Measurements from ENCODE around the gene RHBDD1.

The RHBDD1 gene

DNA sequence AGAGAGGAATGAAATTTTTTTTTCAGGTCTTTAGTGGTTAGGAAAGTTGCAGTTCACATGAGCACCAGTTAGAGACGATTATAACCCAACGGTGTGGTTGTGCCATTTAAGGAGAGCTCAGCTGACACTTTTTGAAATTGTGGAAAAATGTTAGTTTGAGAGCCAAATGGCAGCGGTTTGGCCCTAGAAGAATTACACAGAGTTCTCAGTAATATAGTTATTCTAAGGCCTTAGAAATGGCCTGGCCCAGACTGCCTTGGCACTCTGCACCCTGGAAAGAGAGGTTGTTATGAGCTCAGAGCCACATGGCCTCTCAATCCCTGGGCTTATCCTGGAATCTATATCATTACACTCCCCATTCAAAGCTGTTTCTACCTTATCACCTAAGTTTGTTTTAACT is 117.4 kb downstream of the RHBDD1 start:
- Histone ChIP-seq H3K36me3 (ENCODE audit: low read length) (no peaks in the 10 kb centered on the region), H2AFZ (ENCODE audit: low read depth, low read length, severe bottlenecking) (no peak overlapping the region), H3K27ac (ENCODE audit: low read depth, low read length) (no peak overlapping the region), H3K9me3 (ENCODE audit: insufficient read depth, low read length) (no peaks in the 10 kb centered on the region), H3K9me2 (replicated peaks; ENCODE audit: insufficient read depth, low read length) (no peaks in the 10 kb centered on the region), H4K20me1 (ENCODE audit: low read depth, low read length) (no peaks in the 10 kb centered on the region), H3K4me2 (ENCODE audit: low read depth, low read length, poor library complexity, severe bottlenecking) (no peak overlapping the region), H3K79me2 (ENCODE audit: insufficient read depth, low read length) (no peaks in the 10 kb centered on the region), H3K4me3 (ENCODE audit: insufficient read depth, low read length, poor library complexity, severe bottlenecking) (no peak overlapping the region), H3K9ac (ENCODE audit: low read length) (no peak overlapping the region), H3F3A (ENCODE audit: insufficient read depth) (no peaks in the 10 kb centered on the region), H3K27me3 (ENCODE audit: low read length) (no peaks in the 10 kb centered on the region)
- TF ChIP-seq EZH2phosphoT487 (conservative IDR thresholded peaks at IDR 0.05; ENCODE audit: low read length), result no peak
- TF ChIP-seq, protein P1, sequence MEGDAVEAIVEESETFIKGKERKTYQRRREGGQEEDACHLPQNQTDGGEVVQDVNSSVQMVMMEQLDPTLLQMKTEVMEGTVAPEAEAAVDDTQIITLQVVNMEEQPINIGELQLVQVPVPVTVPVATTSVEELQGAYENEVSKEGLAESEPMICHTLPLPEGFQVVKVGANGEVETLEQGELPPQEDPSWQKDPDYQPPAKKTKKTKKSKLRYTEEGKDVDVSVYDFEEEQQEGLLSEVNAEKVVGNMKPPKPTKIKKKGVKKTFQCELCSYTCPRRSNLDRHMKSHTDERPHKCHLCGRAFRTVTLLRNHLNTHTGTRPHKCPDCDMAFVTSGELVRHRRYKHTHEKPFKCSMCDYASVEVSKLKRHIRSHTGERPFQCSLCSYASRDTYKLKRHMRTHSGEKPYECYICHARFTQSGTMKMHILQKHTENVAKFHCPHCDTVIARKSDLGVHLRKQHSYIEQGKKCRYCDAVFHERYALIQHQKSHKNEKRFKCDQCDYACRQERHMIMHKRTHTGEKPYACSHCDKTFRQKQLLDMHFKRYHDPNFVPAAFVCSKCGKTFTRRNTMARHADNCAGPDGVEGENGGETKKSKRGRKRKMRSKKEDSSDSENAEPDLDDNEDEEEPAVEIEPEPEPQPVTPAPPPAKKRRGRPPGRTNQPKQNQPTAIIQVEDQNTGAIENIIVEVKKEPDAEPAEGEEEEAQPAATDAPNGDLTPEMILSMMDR (IDR thresholded peaks at IDR 0.05; ENCODE audit: insufficient read depth, low read length, poor library complexity, severe bottlenecking), result no peak

DNA sequence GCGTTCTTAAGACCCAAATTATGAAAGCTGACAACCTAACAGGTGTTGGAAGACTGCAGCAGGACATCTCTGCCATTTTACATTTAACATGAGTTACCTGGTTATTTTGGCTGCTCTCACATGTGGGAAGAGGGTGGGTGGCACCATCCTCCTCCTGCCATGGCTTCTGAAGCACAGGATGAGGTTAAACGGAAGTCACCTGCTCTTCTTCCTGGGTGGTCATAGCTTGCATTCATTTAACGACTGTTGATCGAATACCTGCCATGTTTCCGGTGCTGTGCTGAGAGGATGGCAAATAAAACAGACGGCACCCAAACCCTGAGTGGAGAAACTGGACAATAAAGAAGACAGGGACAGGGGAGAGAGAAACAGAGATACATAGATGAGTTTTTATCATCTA is 118.0 kb downstream of the RHBDD1 start:
- H3K9ac ChIP-seq (ENCODE audit: low read length), result no peak overlapping the region
- no peak for TF ChIP-seq EZH2phosphoT487 (conservative IDR thresholded peaks at IDR 0.05; ENCODE audit: low read length)
- TF ChIP-seq, protein P1 (IDR thresholded peaks at IDR 0.05; ENCODE audit: insufficient read depth, low read length, poor library complexity, severe bottlenecking), result no peak
- H3K79me2 ChIP-seq (ENCODE audit: insufficient read depth, low read length), result no peaks in the 10 kb centered on the region
- no peak overlapping the region for H3K4me2 ChIP-seq (ENCODE audit: low read depth, low read length, poor library complexity, severe bottlenecking)
- no peaks in the 10 kb centered on the region for H3K9me3 ChIP-seq (ENCODE audit: insufficient read depth, low read length)
- H3F3A ChIP-seq (ENCODE audit: insufficient read depth), result no peaks in the 10 kb centered on the region
- no peaks in the 10 kb centered on the region for H3K36me3 ChIP-seq (ENCODE audit: low read length)
- H2AFZ ChIP-seq (ENCODE audit: low read depth, low read length, severe bottlenecking), result no peak overlapping the region
- H3K27me3 ChIP-seq (ENCODE audit: low read length), result no peaks in the 10 kb centered on the region
- no peaks in the 10 kb centered on the region for H3K9me2 ChIP-seq (replicated peaks; ENCODE audit: insufficient read depth, low read length)
- no peak overlapping the region for H3K4me3 ChIP-seq (ENCODE audit: insufficient read depth, low read length, poor library complexity, severe bottlenecking)
- H3K27ac ChIP-seq (ENCODE audit: low read depth, low read length), result no peak overlapping the region
- H4K20me1 ChIP-seq (ENCODE audit: low read depth, low read length), result no peaks in the 10 kb centered on the region

DNA sequence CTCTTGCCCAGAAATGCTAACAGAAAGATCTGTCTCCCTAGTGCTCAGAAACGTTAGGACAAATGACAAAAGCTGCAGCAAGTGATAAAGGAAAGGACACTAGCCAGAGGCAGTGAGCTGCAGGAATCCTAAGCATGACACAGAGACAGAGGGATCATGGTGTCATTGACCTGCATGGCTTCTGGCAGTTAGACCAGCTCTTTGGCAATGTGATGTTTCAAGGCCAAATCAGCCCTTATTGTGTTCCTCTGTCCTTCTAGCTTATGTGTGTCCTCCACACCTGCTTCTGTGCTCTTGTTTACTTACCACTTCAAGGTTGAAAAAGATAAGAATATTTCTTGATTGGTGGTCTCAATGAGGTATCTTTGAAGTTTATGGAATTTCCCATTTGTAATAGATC is 120.8 kb downstream of the RHBDD1 start:
- no peaks in the 10 kb centered on the region for H3K9me2 ChIP-seq (replicated peaks; ENCODE audit: insufficient read depth, low read length)
- H2AFZ ChIP-seq (ENCODE audit: low read depth, low read length, severe bottlenecking), result no peak overlapping the region
- H3K4me2 ChIP-seq (ENCODE audit: low read depth, low read length, poor library complexity, severe bottlenecking), result no peak overlapping the region
- H3K27me3 ChIP-seq (ENCODE audit: low read length), result no peaks in the 10 kb centered on the region
- TF ChIP-seq, protein P1 (IDR thresholded peaks at IDR 0.05; ENCODE audit: insufficient read depth, low read length, poor library complexity, severe bottlenecking), result no peak
- TF ChIP-seq EZH2phosphoT487 (conservative IDR thresholded peaks at IDR 0.05; ENCODE audit: low read length), result no peak
- H3K4me3 ChIP-seq (ENCODE audit: insufficient read depth, low read length, poor library complexity, severe bottlenecking), result no peak overlapping the region
- no peaks in the 10 kb centered on the region for H3F3A ChIP-seq (ENCODE audit: insufficient read depth)
- no peaks in the 10 kb centered on the region for H4K20me1 ChIP-seq (ENCODE audit: low read depth, low read length)
- peaks cover 3% of the 10 kb centered on the region; the same call in 1 of the 2 replicates for H3K9me3 ChIP-seq (ENCODE audit: insufficient read depth, low read length)
- H3K9ac ChIP-seq (ENCODE audit: low read length), result no peak overlapping the region
- no peaks in the 10 kb centered on the region; the same call in 1 of the 2 replicates for H3K79me2 ChIP-seq (ENCODE audit: insufficient read depth, low read length)
- H3K27ac ChIP-seq (ENCODE audit: low read depth, low read length), result no peak overlapping the region
- H3K36me3 ChIP-seq (ENCODE audit: low read length), result peaks cover 4% of the 10 kb centered on the region

All from SU-DHL-6 (cell line).